HAP-1 (cell line): ENCODE data around the gene TXNDC5.

Experiments
- DNase-seq, 2 experiments: peaks; one replicate each; pipeline ENCODE4 v3.0.0-alpha.2; 2016 to 2020; ENCODE audit warnings: low spot score in 2 of 2
- H3K27me3 ChIP-seq: fragments of 250-450 bp; sonication (Bioruptor Pico); 2 replicates; pipeline ENCODE4 v1.5.1; 2020; ENCODE audit warnings: low read depth, mild to moderate bottlenecking, moderate library complexity
- H3K36me3 ChIP-seq: fragments of 250-450 bp; sonication (Bioruptor Pico); replicated peaks from 2 replicates; pipeline ENCODE4 v1.5.1; 2020; ENCODE audit warnings: mild to moderate bottlenecking
- H3K4me1 ChIP-seq: fragments of 250-450 bp; sonication (Bioruptor Pico); 2 replicates; pipeline ENCODE4 v1.5.1; 2020; ENCODE audit warnings: mild to moderate bottlenecking
- H3K4me3 ChIP-seq: fragments of 250-450 bp; sonication (Bioruptor Pico); 2 replicates; pipeline ENCODE4 v1.5.1; 2020; ENCODE audit warnings: mild to moderate bottlenecking, moderate library complexity
- H3K9me3 ChIP-seq: fragments of 250-450 bp; sonication (Bioruptor Pico); 2 replicates; pipeline ENCODE4 v1.5.1; 2020; ENCODE audit warnings: mild to moderate bottlenecking, moderate library complexity
- in situ Hi-C: fragments of 300-500 bp; cut with MboI; formaldehyde crosslinking; loops from 3 replicates; pipeline ENCODE4 v1.14.3; 2020; ENCODE audit warnings: low sequenced_read_pairs, inconsistent platforms, mixed read lengths

The TXNDC5 gene

GRCh38 chr6:7921632-7922092 lies 11.1 kb upstream of the TXNDC5 start:
- in situ Hi-C loops, result no loop called here
- Histone ChIP-seq H3K36me3 (no peaks in the 10 kb centered on the region), H3K9me3 (no peaks in the 10 kb centered on the region), H3K4me3 (no peak overlapping the region), H3K27me3 (no peaks in the 10 kb centered on the region), H3K4me1 (no peaks in the 10 kb centered on the region)
- DNase-seq, result no peak

GRCh38 chr6:7921046-7921445 lies 10.5 kb upstream of the TXNDC5 start:
- no peak for DNase-seq
- Histone ChIP-seq H3K9me3 (no peaks in the 10 kb centered on the region), H3K36me3 (no peaks in the 10 kb centered on the region), H3K27me3 (no peaks in the 10 kb centered on the region), H3K4me1 (no peaks in the 10 kb centered on the region), H3K4me3 (no peak overlapping the region)
- in situ Hi-C loops, result no loop called here

GRCh38 chr6:7920425-7920824 lies 9.8 kb upstream of the TXNDC5 start:
- no peak overlapping the region for H3K4me3 ChIP-seq
- no peaks in the 10 kb centered on the region for H3K4me1 ChIP-seq
- H3K36me3 ChIP-seq, result no peaks in the 10 kb centered on the region
- H3K9me3 ChIP-seq, result no peaks in the 10 kb centered on the region
- 0 out of 2 replicates have a peak, but pooled peaks cover under 1% of the 10 kb centered on the region for H3K27me3 ChIP-seq
- in situ Hi-C loops, result no loop called here
- DNase-seq, result no peak

GRCh38 chr6:7919871-7920270 lies 9.3 kb upstream of the TXNDC5 start:
- no peaks in the 10 kb centered on the region for H3K9me3 ChIP-seq
- in situ Hi-C loops, result no loop called here
- no peaks in the 10 kb centered on the region for H3K4me1 ChIP-seq
- H3K27me3 ChIP-seq, result 0 out of 2 replicates have a peak, but pooled peaks cover 2% of the 10 kb centered on the region
- no peaks in the 10 kb centered on the region for H3K36me3 ChIP-seq
- DNase-seq, result no peak
- H3K4me3 ChIP-seq, result no peak overlapping the region

GRCh38 chr6:7918403-7918802 lies 7.8 kb upstream of the TXNDC5 start:
- DNase-seq, result no peak
- H3K36me3 ChIP-seq, result no peaks in the 10 kb centered on the region
- no peak overlapping the region for H3K4me3 ChIP-seq
- no peaks in the 10 kb centered on the region for H3K4me1 ChIP-seq
- no peaks in the 10 kb centered on the region for H3K9me3 ChIP-seq
- H3K27me3 ChIP-seq, result peaks cover 2% of the 10 kb centered on the region; the same call in 1 of the 2 replicates
- in situ Hi-C loops, result no loop called here

- Histone ChIP-seq H3K9me3 (no peaks in the 10 kb centered on the region), H3K4me3 (no peak overlapping the region), H3K27me3 (peaks cover 2% of the 10 kb centered on the region; the same call in 1 of the 2 replicates), H3K36me3 (no peaks in the 10 kb centered on the region), H3K4me1 (no peaks in the 10 kb centered on the region)
- in situ Hi-C loops, result no loop called here
- no peak for DNase-seq
Observed at GRCh38 chr6:7917729-7918128, 7.1 kb upstream of the TXNDC5 start.

- DNase-seq, result no peak
- Histone ChIP-seq H3K4me3 (no peak overlapping the region), H3K9me3 (no peaks in the 10 kb centered on the region), H3K4me1 (no peaks in the 10 kb centered on the region), H3K27me3 (peaks cover 2% of the 10 kb centered on the region; the same call in 1 of the 2 replicates), H3K36me3 (no peaks in the 10 kb centered on the region)
- in situ Hi-C loops, result no loop called here
Observed at GRCh38 chr6:7916959-7917358, 6.4 kb upstream of the TXNDC5 start.

GRCh38 chr6:7914991-7915789 lies 4.6 kb upstream of the TXNDC5 start:
- DNase-seq, result no peak
- in situ Hi-C loops, result no loop called here

GRCh38 chr6:7914311-7914710 lies 3.7 kb upstream of the TXNDC5 start:
- no peak for DNase-seq
- no peaks in the 10 kb centered on the region for H3K9me3 ChIP-seq
- peaks cover 2% of the 10 kb centered on the region; the same call in 1 of the 2 replicates for H3K4me1 ChIP-seq
- in situ Hi-C loops, result no loop called here
- H3K36me3 ChIP-seq, result no peaks in the 10 kb centered on the region
- peaks cover 2% of the 10 kb centered on the region; the same call in 1 of the 2 replicates for H3K27me3 ChIP-seq
- no peak overlapping the region for H3K4me3 ChIP-seq

More at GRCh38 chr6:7914991-7915789, 4.6 kb upstream of the TXNDC5 start:
- H3K36me3 ChIP-seq, result no peaks in the 10 kb centered on the region
- H3K9me3 ChIP-seq, result no peaks in the 10 kb centered on the region
- H3K27me3 ChIP-seq, result peaks cover 2% of the 10 kb centered on the region; the same call in 1 of the 2 replicates
- H3K4me3 ChIP-seq, result no peak overlapping the region
- peaks cover 2% of the 10 kb centered on the region; the same call in 1 of the 2 replicates for H3K4me1 ChIP-seq

- no peak for DNase-seq
- in situ Hi-C loops, result no loop called here
- Histone ChIP-seq H3K27me3 (peaks cover 2% of the 10 kb centered on the region; the same call in 1 of the 2 replicates), H3K9me3 (no peaks in the 10 kb centered on the region), H3K4me3 (no peak overlapping the region), H3K4me1 (peaks cover 9% of the 10 kb centered on the region), H3K36me3 (no peaks in the 10 kb centered on the region)
Observed at GRCh38 chr6:7912736-7913517, 2.3 kb upstream of the TXNDC5 start.

- DNase-seq, result no peak
- H3K4me1 ChIP-seq, result peaks cover 9% of the 10 kb centered on the region
- H3K9me3 ChIP-seq, result no peaks in the 10 kb centered on the region
- peaks cover 5% of the 10 kb centered on the region for H3K36me3 ChIP-seq
- in situ Hi-C loops, result no loop called here
- no peak overlapping the region for H3K4me3 ChIP-seq
- peaks cover 2% of the 10 kb centered on the region; the same call in 1 of the 2 replicates for H3K27me3 ChIP-seq
Observed at GRCh38 chr6:7912024-7912423, 1.4 kb upstream of the TXNDC5 start.

- DNase-seq, result no peak
- H3K36me3 ChIP-seq, result peaks cover 5% of the 10 kb centered on the region
- in situ Hi-C loops, result no loop called here
- peaks cover 2% of the 10 kb centered on the region; the same call in 1 of the 2 replicates for H3K27me3 ChIP-seq
- peaks cover 9% of the 10 kb centered on the region for H3K4me1 ChIP-seq
- no peaks in the 10 kb centered on the region for H3K9me3 ChIP-seq
- peak overlapping the region; percentile 40 for H3K4me3 ChIP-seq
Observed at GRCh38 chr6:7911345-7911725, 747 bp upstream of the TXNDC5 start.

- H3K27me3 ChIP-seq, result peaks cover under 1% of the 10 kb centered on the region; the same call in 1 of the 2 replicates
- H3K36me3 ChIP-seq, result peaks cover 6% of the 10 kb centered on the region
- H3K4me1 ChIP-seq, result peaks cover 9% of the 10 kb centered on the region
- no peak for DNase-seq
- no peaks in the 10 kb centered on the region for H3K9me3 ChIP-seq
- peak overlapping the region; percentile 71 for H3K4me3 ChIP-seq
- in situ Hi-C loops, result no loop called here
Observed at GRCh38 chr6:7910298-7910653, 312 bp downstream of the TXNDC5 start.
